Activated T-helper 2 cell treated with anti-CD3 and anti-CD28 coated beads, Interferon-gamma antibody, Interleukin-2, Interleukin-4, amounts not matched to agents 10 μg/mL and 5 μg/mL and 100 μg/mL, durations not matched to agents 14 hours and 24 hours and 36 hours (primary cell): ENCODE data around the gene SHC4. TPM values are rescaled to one million over a fixed set of nuclear protein-coding genes. Genes with fewer than 3 reads are reported as not detected.

Experiments
- total RNA-seq: library from RNA; stranded (reverse); gene quantifications from 2 replicates; pipeline ENCODE4 v1.2.3, GENCODE V29; 2022

Gene SHC4
- total RNA-seq, 1 donor from 2014 or later: 8.3 TPM

Other genes starting within 250 kb of the SHC4 start
- 26.2 and 29.2 TPM in 2 replicates for gene CEP152, start 152.8 kb downstream of the SHC4 start, total RNA-seq
- 168 and 202 TPM in 2 replicates for gene EID1, start 85.8 kb downstream of the SHC4 start, total RNA-seq
- 33.5 and 37.0 TPM in 2 replicates for gene SECISBP2L, start 82.5 kb upstream of the SHC4 start, total RNA-seq
- 85.1 and 94.7 TPM in 2 replicates for gene COPS2, start 191.7 kb upstream of the SHC4 start, total RNA-seq
- gene GALK2, start 206.3 kb upstream of the SHC4 start, total RNA-seq: 29.8 and 33.3 TPM in 2 replicates